Measurements from ENCODE around the gene TRIM22. TPM values are rescaled to one million over a fixed set of nuclear protein-coding genes. Genes with fewer than 3 reads are reported as not detected.
A peak's percentile ranks its signal among the peaks of the same experiment; 100 is the strongest.
"Not testable (repeated sequence)": the region's sequence is repeated elsewhere in the genome, so short reads cannot be mapped to it uniquely, and the experiment has no call there.

Gene TRIM22
- total RNA-seq, 4 donors from 2014 or later, result 27.1 to 46.6 (median 36.7) TPM

DNA sequence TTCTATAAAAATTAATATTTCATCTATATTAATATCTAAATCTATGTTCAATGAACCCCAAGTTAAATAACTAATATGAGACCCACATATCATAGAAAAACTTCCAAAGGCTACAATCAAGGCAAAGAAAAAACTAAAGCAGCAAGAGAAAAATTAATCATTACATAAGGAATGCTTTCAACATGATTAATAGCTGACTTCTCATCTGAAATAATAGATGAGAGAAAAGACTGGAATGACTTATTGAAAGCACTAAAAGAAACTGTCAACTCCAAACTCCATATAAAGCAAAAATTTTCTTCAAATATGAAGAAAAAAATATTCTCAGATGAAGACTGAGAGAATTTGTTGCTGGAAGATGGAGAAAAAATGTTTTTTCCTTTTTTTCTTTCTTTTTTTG is 17.8 kb upstream of the TRIM22 start:
- H3K36me3 ChIP-seq, result peaks cover 8 to 62% (median 26%) of the 10 kb centered on the region in 4 donors
- no peak overlapping the region for H3K27ac ChIP-seq (replicated peaks in 1 of 4)
- intact Hi-C loops (cut with DNase I), result no loop called here
- H3K27me3 ChIP-seq, result no peaks in the 10 kb centered on the region
- H3K4me1 ChIP-seq, result no peaks in the 10 kb centered on the region
- no peak overlapping the region for H3K4me3 ChIP-seq
- no peak for DNase-seq (ENCODE audit: extremely low spot score)
- H3K9me3 ChIP-seq, result no peaks in the 10 kb centered on the region
- TF ChIP-seq, protein P1, sequence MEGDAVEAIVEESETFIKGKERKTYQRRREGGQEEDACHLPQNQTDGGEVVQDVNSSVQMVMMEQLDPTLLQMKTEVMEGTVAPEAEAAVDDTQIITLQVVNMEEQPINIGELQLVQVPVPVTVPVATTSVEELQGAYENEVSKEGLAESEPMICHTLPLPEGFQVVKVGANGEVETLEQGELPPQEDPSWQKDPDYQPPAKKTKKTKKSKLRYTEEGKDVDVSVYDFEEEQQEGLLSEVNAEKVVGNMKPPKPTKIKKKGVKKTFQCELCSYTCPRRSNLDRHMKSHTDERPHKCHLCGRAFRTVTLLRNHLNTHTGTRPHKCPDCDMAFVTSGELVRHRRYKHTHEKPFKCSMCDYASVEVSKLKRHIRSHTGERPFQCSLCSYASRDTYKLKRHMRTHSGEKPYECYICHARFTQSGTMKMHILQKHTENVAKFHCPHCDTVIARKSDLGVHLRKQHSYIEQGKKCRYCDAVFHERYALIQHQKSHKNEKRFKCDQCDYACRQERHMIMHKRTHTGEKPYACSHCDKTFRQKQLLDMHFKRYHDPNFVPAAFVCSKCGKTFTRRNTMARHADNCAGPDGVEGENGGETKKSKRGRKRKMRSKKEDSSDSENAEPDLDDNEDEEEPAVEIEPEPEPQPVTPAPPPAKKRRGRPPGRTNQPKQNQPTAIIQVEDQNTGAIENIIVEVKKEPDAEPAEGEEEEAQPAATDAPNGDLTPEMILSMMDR (IDR thresholded peaks at IDR 0.05), result no peak

DNA sequence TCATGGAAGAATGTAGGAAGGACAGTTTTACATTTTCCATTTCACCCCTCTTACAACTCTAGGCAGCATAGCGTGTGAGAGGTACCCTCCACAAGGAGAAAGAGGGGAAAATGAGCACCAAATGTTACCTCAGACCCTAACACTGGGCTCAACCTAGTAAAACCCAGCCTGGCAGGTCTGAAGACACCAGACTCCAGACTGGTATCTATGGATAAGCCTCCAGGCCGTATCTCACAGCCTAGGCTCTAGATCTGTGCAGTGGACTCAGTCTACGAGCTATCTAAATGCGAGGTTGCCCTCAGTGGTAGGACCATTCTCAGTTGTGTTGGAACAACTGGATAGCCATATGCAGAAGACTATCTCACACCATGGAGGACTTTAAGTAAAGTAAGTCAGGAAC is 15.2 kb upstream of the TRIM22 start:
- no peak overlapping the region for H3K27ac ChIP-seq (replicated peaks in 1 of 4)
- 90% methylated on average over 3 of the region's 4 CpGs for WGBS
- DNase-seq (ENCODE audit: extremely low spot score), result peak; percentile 53
- H3K36me3 ChIP-seq, result peaks cover 20 to 58% (median 30%) of the 10 kb centered on the region in 4 donors
- H3K4me3 ChIP-seq, result no peak overlapping the region
- no peaks in the 10 kb centered on the region for H3K4me1 ChIP-seq
- TF ChIP-seq, protein P1 (IDR thresholded peaks at IDR 0.05), result no peak
- TF ChIP-seq POLR2A (IDR thresholded peaks at IDR 0.05; ENCODE audit: low read depth), result no peak
- no peak for TF ChIP-seq POLR2AphosphoS5 (IDR thresholded peaks at IDR 0.05)
- TF ChIP-seq EP300 (IDR thresholded peaks at IDR 0.05), result no peak
- no peaks in the 10 kb centered on the region for H3K9me3 ChIP-seq
- intact Hi-C loops (cut with DNase I), result no loop called here
- H3K27me3 ChIP-seq, result no peaks in the 10 kb centered on the region

DNA sequence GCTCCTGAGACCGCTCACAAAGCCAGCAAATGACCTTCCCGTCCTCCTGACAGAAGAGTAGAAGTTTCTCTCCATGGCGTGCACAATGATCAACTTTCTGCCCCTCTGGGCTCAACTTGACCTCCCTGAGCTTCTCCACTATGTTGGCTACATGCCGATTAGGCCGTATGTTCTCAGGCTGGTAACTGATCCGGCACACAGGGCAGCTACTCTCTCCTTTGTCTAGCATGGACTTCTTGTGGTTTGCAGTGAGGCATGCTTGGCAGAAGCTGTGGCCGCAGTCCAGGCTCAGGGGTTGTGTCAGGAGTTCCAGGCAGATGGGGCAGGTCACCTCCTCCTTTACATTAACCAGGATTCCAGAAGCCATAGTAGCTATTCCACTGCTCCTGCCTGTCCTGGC is 9.8 kb upstream of the TRIM22 start:
- 95% methylated on average over 7 of the region's 7 CpGs for WGBS
- no peaks in the 10 kb centered on the region for H3K27me3 ChIP-seq
- no peak overlapping the region for H3K4me3 ChIP-seq
- H3K36me3 ChIP-seq, result peaks cover 18 to 37% (median 24%) of the 10 kb centered on the region in 4 donors
- no peak for TF ChIP-seq POLR2AphosphoS5 (IDR thresholded peaks at IDR 0.05)
- no peak for TF ChIP-seq EP300 (IDR thresholded peaks at IDR 0.05)
- TF ChIP-seq, protein P1 (IDR thresholded peaks at IDR 0.05), result no peak
- no peak for TF ChIP-seq POLR2A (IDR thresholded peaks at IDR 0.05; ENCODE audit: low read depth)
- no peak for DNase-seq (ENCODE audit: extremely low spot score)
- H3K9me3 ChIP-seq, result no peaks in the 10 kb centered on the region
- peaks cover 6 to 28% (median 22%) of the 10 kb centered on the region in 4 donors for H3K4me1 ChIP-seq
- intact Hi-C loops (cut with DNase I), result loop anchor here (10.0 kb wide), 1 partner anchor 125 kb away; the partner anchor contains the start of gene OR52N2
- no peak overlapping the region for H3K27ac ChIP-seq (replicated peaks in 1 of 4)

DNA sequence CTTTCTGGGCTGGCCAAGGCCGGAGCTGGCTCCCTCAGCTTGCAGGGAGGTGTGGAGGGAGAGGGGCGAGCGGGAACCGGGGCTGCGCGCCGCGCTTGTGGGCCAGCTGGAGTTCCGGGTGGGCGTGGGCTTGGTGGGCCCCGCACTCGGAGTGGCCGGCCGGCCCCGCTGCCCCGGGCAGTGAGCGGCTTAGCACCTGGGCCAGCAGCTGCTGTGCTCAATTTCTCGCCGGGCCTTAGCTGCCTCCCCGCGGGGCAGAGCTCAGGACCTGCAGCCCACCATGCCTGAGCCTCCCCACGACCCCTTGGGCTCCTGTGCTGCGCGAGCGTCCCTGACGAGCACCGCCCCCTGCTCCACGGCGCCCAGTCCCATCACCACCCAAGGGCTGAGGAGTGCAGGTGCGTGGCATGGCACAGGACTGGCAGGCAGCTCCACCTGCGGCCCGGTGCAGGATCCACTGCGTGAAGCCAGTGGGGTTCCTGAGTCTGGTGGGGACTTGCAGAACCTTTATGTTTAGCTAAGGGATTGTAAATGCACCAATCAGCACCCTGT is 6.6 kb upstream of the TRIM22 start:
- Histone ChIP-seq H3K4me1 (peaks cover 10 to 33% (median 27%) of the 10 kb centered on the region in 4 donors), H3K36me3 (peaks cover 12 to 24% (median 18%) of the 10 kb centered on the region in 4 donors), H3K27ac (replicated peaks in 1 of 4) (peak overlapping the region in 2 of 4 donors; percentile 87), H3K4me3 (peak overlapping the region in 1 of 4 donors; percentile 55)
- intact Hi-C loops (cut with DNase I), result loop anchor here (10.0 kb wide), 1 partner anchor 122 kb away; the partner anchor contains the start of gene OR52N2
- H3K27me3 ChIP-seq, H3K9me3 ChIP-seq: not testable (repeated sequence)
- 91% methylated on average over 10 of the region's 33 CpGs for WGBS
- DNase-seq (ENCODE audit: extremely low spot score), result peak; percentile 17

DNA sequence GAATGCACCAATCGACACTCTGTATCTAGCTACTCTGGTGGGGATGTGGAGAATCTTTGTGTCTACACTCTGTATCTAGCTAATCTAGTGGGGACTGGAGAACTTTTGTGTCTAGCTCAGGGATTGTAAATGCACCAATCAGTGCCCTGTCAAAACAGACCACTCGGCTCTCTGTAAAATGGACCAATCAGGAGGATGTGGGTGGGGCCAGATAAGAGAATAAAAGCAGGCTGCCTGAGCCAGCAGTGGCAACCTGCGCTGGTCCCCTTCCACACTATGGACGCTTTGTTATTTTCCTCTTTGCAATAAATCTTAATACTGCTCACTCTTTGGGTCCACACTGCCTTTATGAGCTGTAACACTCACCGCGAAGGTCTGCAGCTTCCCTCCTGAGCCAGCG is 6.0 kb upstream of the TRIM22 start:
- DNase-seq (ENCODE audit: extremely low spot score), result peak; percentile 29
- not testable (repeated sequence) for H3K27me3 ChIP-seq, H3K9me3 ChIP-seq
- Histone ChIP-seq H3K4me3 (peak overlapping the region; percentile 45 to 65 (median 54)), H3K4me1 (peaks cover 10 to 36% (median 30%) of the 10 kb centered on the region in 4 donors), H3K36me3 (peaks cover 5 to 17% (median 11%) of the 10 kb centered on the region in 4 donors), H3K27ac (replicated peaks in 1 of 4) (peak overlapping the region; percentile 79 to 87 (median 87))
- peak in 1 of 2 donors; percentile 50 for TF ChIP-seq POLR2AphosphoS5 (IDR thresholded peaks at IDR 0.05)
- intact Hi-C loops (cut with DNase I), result loop anchor here (10.0 kb wide), 1 partner anchor 121 kb away; the partner anchor contains the start of gene OR52N2
- WGBS, result 41% methylated on average over 6 of the region's 7 CpGs

Data from esophagus muscularis mucosa (tissue), 4 donors.